ENCODE data around the gene PICALM. TPM values are rescaled to one million over a fixed set of nuclear protein-coding genes. Genes with fewer than 3 reads are reported as not detected.

PICALM gene
- total and polyA plus RNA-seq, 10 of the 15 experiments (the other 5 are each of a cell fraction or from before 2014, with no cell fraction given) = 4.3 to 150 (median 41.8) TPM

DNA sequence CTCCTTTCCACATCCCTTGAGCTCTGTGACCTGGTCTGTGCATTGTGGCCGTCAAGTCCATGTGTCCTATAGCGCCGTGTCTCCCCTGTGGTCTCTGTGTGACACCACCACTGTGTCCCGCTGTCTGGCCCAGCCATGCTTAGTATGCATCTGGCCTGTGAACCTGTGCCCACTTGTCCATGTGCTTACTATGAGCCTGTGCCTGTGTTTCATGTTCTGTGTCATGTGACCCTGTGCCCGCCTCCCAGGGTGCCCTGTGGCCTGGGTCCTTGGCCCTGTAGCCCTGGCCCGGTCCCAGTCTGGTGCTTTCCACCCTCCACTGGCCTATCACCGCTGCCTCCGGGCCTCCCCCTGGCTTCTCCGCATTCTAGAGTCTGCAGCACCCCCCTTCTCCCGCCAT lies 133.1 kb downstream of the PICALM start:
- FAIRE-seq = no peak
- ChIA-PET CTCF (no interaction called here), SMC1A (ENCODE audit: uncharacterized antibody, unreplicated experiment) (no interaction called here), POLR2A (no interaction called here), RAD21 (ENCODE audit: unreplicated experiment) (no interaction called here)
- no peak overlapping the region for H3K4me3 ChIP-seq
- no peaks in the 10 kb centered on the region; the same call in 2 of the 3 replicates for H3K9me3 ChIP-seq (replicated peaks; ENCODE audit: control insufficient read depth, insufficient read depth, low read length)
- intact Hi-C loops (cut with micrococcal nuclease; ENCODE audit: unreplicated experiment) = no loop called here
- ATAC-seq = no peak
- no peak overlapping the region for H3K9ac ChIP-seq (ENCODE audit: control insufficient read depth, insufficient read depth, low read length)
- no peaks in the 10 kb centered on the region for H3K27me3 ChIP-seq (replicated peaks in 1 of 2; ENCODE audit: control insufficient read depth in 2 of 2, insufficient read depth in 2 of 2, low read length in 1 of 2)
- H3K79me2 ChIP-seq (ENCODE audit: control insufficient read depth, insufficient read depth, low read length) = no peaks in the 10 kb centered on the region
- H2AFZ ChIP-seq (ENCODE audit: control insufficient read depth, low read depth, low read length) = no peak overlapping the region
- no peaks in the 10 kb centered on the region for H4K20me1 ChIP-seq (ENCODE audit: control insufficient read depth, insufficient read depth)
- H3K4me2 ChIP-seq (ENCODE audit: control insufficient read depth, insufficient read depth) = no peak overlapping the region
- WGBS (ENCODE audit: insufficient coverage, insufficient replicate concordance, low lambda C conversion rate, missing lambda C conversion rate) = 70% methylated on average over 10 of the region's 10 CpGs
- BruUV-seq (replicated peaks) = no TSS peak
- in situ Hi-C loops (cut with MboI) = no loop called here
- H3K4me1 ChIP-seq (ENCODE audit: control insufficient read depth, insufficient read depth, low read length) = no peaks in the 10 kb centered on the region
- H3K27ac ChIP-seq (ENCODE audit: control insufficient read depth, insufficient read depth) = no peak overlapping the region
- no peak for DNase-seq (ENCODE audit: low read depth, low spot score)
- no peaks in the 10 kb centered on the region for H3K36me3 ChIP-seq (ENCODE audit: control insufficient read depth in 2 of 2, insufficient read depth in 2 of 2, low read length in 1 of 2)
- TF ChIP-seq FOXK2 (IDR thresholded peaks at IDR 0.05) = no peak
- TF ChIP-seq, protein P1, sequence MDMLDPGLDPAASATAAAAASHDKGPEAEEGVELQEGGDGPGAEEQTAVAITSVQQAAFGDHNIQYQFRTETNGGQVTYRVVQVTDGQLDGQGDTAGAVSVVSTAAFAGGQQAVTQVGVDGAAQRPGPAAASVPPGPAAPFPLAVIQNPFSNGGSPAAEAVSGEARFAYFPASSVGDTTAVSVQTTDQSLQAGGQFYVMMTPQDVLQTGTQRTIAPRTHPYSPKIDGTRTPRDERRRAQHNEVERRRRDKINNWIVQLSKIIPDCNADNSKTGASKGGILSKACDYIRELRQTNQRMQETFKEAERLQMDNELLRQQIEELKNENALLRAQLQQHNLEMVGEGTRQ (IDR thresholded peaks at IDR 0.05; ENCODE audit: borderline replicate concordance, low read depth, low read length) = no peak
- no peak for TF ChIP-seq POU2F2 (IDR thresholded peaks at IDR 0.05; ENCODE audit: borderline replicate concordance, low read depth, low read length)
- TF ChIP-seq, protein P2, sequence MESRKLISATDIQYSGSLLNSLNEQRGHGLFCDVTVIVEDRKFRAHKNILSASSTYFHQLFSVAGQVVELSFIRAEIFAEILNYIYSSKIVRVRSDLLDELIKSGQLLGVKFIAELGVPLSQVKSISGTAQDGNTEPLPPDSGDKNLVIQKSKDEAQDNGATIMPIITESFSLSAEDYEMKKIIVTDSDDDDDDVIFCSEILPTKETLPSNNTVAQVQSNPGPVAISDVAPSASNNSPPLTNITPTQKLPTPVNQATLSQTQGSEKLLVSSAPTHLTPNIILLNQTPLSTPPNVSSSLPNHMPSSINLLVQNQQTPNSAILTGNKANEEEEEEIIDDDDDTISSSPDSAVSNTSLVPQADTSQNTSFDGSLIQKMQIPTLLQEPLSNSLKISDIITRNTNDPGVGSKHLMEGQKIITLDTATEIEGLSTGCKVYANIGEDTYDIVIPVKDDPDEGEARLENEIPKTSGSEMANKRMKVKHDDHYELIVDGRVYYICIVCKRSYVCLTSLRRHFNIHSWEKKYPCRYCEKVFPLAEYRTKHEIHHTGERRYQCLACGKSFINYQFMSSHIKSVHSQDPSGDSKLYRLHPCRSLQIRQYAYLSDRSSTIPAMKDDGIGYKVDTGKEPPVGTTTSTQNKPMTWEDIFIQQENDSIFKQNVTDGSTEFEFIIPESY (IDR thresholded peaks at IDR 0.05) = no peak
- TF ChIP-seq, protein P3, sequence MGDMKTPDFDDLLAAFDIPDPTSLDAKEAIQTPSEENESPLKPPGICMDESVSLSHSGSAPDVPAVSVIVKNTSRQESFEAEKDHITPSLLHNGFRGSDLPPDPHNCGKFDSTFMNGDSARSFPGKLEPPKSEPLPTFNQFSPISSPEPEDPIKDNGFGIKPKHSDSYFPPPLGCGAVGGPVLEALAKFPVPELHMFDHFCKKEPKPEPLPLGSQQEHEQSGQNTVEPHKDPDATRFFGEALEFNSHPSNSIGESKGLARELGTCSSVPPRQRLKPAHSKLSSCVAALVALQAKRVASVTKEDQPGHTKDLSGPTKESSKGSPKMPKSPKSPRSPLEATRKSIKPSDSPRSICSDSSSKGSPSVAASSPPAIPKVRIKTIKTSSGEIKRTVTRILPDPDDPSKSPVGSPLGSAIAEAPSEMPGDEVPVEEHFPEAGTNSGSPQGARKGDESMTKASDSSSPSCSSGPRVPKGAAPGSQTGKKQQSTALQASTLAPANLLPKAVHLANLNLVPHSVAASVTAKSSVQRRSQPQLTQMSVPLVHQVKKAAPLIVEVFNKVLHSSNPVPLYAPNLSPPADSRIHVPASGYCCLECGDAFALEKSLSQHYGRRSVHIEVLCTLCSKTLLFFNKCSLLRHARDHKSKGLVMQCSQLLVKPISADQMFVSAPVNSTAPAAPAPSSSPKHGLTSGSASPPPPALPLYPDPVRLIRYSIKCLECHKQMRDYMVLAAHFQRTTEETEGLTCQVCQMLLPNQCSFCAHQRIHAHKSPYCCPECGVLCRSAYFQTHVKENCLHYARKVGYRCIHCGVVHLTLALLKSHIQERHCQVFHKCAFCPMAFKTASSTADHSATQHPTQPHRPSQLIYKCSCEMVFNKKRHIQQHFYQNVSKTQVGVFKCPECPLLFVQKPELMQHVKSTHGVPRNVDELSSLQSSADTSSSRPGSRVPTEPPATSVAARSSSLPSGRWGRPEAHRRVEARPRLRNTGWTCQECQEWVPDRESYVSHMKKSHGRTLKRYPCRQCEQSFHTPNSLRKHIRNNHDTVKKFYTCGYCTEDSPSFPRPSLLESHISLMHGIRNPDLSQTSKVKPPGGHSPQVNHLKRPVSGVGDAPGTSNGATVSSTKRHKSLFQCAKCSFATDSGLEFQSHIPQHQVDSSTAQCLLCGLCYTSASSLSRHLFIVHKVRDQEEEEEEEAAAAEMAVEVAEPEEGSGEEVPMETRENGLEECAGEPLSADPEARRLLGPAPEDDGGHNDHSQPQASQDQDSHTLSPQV (IDR thresholded peaks at IDR 0.05) = no peak
- no peak for TF ChIP-seq POLR2AphosphoS5 (IDR thresholded peaks at IDR 0.05; ENCODE audit: low read length)
- TF ChIP-seq, protein P4, sequence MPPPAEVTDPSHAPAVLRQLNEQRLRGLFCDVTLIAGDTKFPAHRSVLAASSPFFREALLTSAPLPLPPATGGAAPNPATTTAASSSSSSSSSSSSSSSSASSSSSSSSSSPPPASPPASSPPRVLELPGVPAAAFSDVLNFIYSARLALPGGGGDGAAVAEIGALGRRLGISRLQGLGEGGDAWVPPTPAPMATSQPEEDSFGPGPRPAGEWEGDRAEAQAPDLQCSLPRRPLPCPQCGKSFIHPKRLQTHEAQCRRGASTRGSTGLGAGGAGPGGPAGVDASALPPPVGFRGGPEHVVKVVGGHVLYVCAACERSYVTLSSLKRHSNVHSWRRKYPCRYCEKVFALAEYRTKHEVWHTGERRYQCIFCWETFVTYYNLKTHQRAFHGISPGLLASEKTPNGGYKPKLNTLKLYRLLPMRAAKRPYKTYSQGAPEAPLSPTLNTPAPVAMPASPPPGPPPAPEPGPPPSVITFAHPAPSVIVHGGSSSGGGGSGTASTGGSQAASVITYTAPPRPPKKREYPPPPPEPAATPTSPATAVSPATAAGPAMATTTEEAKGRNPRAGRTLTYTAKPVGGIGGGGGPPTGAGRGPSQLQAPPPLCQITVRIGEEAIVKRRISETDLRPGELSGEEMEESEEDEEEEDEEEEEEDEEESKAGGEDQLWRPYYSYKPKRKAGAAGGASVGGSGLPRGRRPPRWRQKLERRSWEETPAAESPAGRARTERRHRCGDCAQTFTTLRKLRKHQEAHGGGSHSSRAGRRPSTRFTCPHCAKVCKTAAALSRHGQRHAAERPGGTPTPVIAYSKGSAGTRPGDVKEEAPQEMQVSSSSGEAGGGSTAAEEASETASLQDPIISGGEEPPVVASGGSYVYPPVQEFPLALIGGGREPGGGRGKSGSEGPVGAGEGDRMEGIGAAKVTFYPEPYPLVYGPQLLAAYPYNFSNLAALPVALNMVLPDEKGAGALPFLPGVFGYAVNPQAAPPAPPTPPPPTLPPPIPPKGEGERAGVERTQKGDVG (CRISPR knock-in tag; IDR thresholded peaks at IDR 0.05) = no peak
- TF ChIP-seq MTA2 (IDR thresholded peaks at IDR 0.05; ENCODE audit: low read depth) = no peak
- TF ChIP-seq, protein P5, sequence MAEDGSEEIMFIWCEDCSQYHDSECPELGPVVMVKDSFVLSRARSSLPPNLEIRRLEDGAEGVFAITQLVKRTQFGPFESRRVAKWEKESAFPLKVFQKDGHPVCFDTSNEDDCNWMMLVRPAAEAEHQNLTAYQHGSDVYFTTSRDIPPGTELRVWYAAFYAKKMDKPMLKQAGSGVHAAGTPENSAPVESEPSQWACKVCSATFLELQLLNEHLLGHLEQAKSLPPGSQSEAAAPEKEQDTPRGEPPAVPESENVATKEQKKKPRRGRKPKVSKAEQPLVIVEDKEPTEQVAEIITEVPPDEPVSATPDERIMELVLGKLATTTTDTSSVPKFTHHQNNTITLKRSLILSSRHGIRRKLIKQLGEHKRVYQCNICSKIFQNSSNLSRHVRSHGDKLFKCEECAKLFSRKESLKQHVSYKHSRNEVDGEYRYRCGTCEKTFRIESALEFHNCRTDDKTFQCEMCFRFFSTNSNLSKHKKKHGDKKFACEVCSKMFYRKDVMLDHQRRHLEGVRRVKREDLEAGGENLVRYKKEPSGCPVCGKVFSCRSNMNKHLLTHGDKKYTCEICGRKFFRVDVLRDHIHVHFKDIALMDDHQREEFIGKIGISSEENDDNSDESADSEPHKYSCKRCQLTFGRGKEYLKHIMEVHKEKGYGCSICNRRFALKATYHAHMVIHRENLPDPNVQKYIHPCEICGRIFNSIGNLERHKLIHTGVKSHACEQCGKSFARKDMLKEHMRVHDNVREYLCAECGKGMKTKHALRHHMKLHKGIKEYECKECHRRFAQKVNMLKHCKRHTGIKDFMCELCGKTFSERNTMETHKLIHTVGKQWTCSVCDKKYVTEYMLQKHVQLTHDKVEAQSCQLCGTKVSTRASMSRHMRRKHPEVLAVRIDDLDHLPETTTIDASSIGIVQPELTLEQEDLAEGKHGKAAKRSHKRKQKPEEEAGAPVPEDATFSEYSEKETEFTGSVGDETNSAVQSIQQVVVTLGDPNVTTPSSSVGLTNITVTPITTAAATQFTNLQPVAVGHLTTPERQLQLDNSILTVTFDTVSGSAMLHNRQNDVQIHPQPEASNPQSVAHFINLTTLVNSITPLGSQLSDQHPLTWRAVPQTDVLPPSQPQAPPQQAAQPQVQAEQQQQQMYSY (CRISPR knock-in tag; IDR thresholded peaks at IDR 0.05) = no peak
- TF ChIP-seq GATAD2B (conservative IDR thresholded peaks at IDR 0.05; ENCODE audit: low read depth) = no peak
- TF ChIP-seq YBX1 (IDR thresholded peaks at IDR 0.05) = no peak

Data from GM12878 (cell line).